PC-3 (cell line): ENCODE measurements around the gene LY86.

Experiments used
- EZH2 ChIP-seq: fragments of 300-600 bp; sonication (generic); IDR thresholded peaks from one replicate; pipeline ENCODE4 v1.6.1; 2017; ENCODE audit warnings: antibody characterized with exemption, mild to moderate bottlenecking, low read length; ENCODE audit not compliant: unreplicated experiment
- EZH2phosphoT487 ChIP-seq: fragments of 300-600 bp; sonication (generic); IDR thresholded peaks from 2 replicates; pipeline ENCODE4 v1.6.1; 2018; ENCODE audit warnings: mild to moderate bottlenecking, antibody characterized with exemption, low read length, borderline replicate concordance
- TF ChIP-seq, protein P1 (sequence below): fragments of 300-600 bp; sonication (generic); conservative IDR thresholded peaks from 2 replicates; pipeline ENCODE4 v1.5.1; 2017; ENCODE audit warnings: antibody characterized with exemption, low read depth, mild to moderate bottlenecking, low read length

DNA sequence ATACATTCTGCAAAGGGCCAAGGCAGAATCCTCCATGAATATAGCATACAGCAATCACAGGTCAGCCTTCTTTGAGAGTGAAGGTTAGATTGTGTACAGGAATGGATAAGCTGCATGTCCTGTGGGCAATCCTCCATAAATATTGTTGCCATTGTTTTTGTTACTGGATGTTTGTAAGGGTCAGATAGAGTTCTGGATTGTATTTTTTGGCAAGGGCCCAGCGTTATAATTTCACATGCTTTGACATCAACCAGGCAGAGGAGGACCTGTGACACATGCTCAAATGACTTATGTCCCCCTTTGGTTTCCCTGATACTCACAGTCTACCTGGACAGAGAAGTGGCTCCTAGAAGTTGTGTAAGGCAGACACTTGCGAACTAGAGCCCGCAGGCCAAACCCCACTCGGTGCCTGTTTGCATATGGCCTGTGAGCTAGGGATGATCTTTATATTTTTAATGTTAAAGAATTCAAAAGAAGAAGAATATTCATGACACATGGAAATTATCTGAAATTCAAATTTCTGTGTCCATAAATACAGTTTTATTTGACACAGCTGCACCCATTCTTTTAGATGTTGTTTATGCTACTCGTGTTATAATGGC is 5.4 kb downstream of the LY86 start:
- TF ChIP-seq, protein P1, sequence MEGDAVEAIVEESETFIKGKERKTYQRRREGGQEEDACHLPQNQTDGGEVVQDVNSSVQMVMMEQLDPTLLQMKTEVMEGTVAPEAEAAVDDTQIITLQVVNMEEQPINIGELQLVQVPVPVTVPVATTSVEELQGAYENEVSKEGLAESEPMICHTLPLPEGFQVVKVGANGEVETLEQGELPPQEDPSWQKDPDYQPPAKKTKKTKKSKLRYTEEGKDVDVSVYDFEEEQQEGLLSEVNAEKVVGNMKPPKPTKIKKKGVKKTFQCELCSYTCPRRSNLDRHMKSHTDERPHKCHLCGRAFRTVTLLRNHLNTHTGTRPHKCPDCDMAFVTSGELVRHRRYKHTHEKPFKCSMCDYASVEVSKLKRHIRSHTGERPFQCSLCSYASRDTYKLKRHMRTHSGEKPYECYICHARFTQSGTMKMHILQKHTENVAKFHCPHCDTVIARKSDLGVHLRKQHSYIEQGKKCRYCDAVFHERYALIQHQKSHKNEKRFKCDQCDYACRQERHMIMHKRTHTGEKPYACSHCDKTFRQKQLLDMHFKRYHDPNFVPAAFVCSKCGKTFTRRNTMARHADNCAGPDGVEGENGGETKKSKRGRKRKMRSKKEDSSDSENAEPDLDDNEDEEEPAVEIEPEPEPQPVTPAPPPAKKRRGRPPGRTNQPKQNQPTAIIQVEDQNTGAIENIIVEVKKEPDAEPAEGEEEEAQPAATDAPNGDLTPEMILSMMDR: no peak
- TF ChIP-seq EZH2 (no peak), EZH2phosphoT487 (no peak)
